Keratinocyte (primary cell): ENCODE measurements around the gene TIAM2. TPM values are rescaled to one million over a fixed set of nuclear protein-coding genes. Genes with fewer than 3 reads are reported as not detected.
"Not testable (repeated sequence)": the region's sequence is repeated elsewhere in the genome, so short reads cannot be mapped to it uniquely, and the experiment has no call there.

Source experiments
- DNase-seq: peaks from one replicate; pipeline ENCODE4 v3.0.0-alpha.2; 2011; ENCODE audit warnings: low read depth, missing footprints, low spot score
- FAIRE-seq: peaks from 2 replicates; lab custom pipeline; 2011; peaks lifted over from hg19 to GRCh38; lab: Jason Lieb, UNC
- H2AFZ ChIP-seq: 2 replicates; pipeline ENCODE4 v1.6.0; 2012; ENCODE audit warnings: low read length, control low read depth, inconsistent platforms; ENCODE audit not compliant: control insufficient read depth
- H3K27ac ChIP-seq: 2 replicates; pipeline ENCODE4 v1.5.1; 2011; ENCODE audit warnings: low read length; ENCODE audit not compliant: control insufficient read depth, insufficient read depth
- H3K27me3 ChIP-seq: 3 replicates; pipeline ENCODE4 v1.6.0; 2011; ENCODE audit warnings: low read length; ENCODE audit not compliant: control insufficient read depth, insufficient read depth; ENCODE audit errors: extremely low read depth
- H3K36me3 ChIP-seq, 2 experiments: 2 replicates in 1 of 2; 3 replicates in 1 of 2; pipeline ENCODE4 v1.5.1; 2011; ENCODE audit warnings: low read length in 2 of 2, mild to moderate bottlenecking in 1 of 2; ENCODE audit not compliant: control insufficient read depth in 2 of 2, insufficient read depth in 2 of 2; ENCODE audit errors: extremely low read depth in 1 of 2
- H3K4me1 ChIP-seq: 3 replicates; pipeline ENCODE4 v1.5.1; 2011; ENCODE audit warnings: low read length; ENCODE audit not compliant: control insufficient read depth, insufficient read depth; ENCODE audit errors: extremely low read depth
- H3K4me2 ChIP-seq: 3 replicates; pipeline ENCODE4 v1.6.0; 2011; ENCODE audit warnings: low read depth, low read length; ENCODE audit not compliant: control insufficient read depth, insufficient read depth; ENCODE audit errors: extremely low read depth
- H3K4me3 ChIP-seq, 3 experiments: fragments of 200-600 bp in 1 of 3; sonication (generic) in 1 of 3; 2 replicates in 2 of 3; 3 replicates in 1 of 3; pipeline ENCODE4 v1.5.1; 2011 to 2016; ENCODE audit warnings: low read length in 3 of 3, mild to moderate bottlenecking in 3 of 3, control low read depth in 2 of 3, inconsistent platforms in 1 of 3, low read depth in 1 of 3, mixed read lengths in 1 of 3, mixed run types in 1 of 3, moderate library complexity in 1 of 3; ENCODE audit not compliant: control insufficient read depth in 2 of 3, insufficient read depth in 2 of 3; ENCODE audit errors: extremely low read depth in 1 of 3
- H3K79me2 ChIP-seq: 2 replicates; pipeline ENCODE4 v1.6.0; 2012; ENCODE audit warnings: low read length; ENCODE audit not compliant: control insufficient read depth, insufficient read depth
- H3K9ac ChIP-seq: 3 replicates; pipeline ENCODE4 v1.6.0; 2011; ENCODE audit warnings: low read length; ENCODE audit not compliant: control insufficient read depth, insufficient read depth; ENCODE audit errors: extremely low read depth
- H3K9me1 ChIP-seq: 3 replicates; pipeline ENCODE4 v1.6.0; 2011; ENCODE audit warnings: low read length; ENCODE audit not compliant: control insufficient read depth, insufficient read depth; ENCODE audit errors: extremely low read depth
- H3K9me3 ChIP-seq: 2 replicates; pipeline ENCODE4 v1.5.1; 2012; ENCODE audit warnings: low read depth, low read length; ENCODE audit not compliant: control insufficient read depth
- H4K20me1 ChIP-seq: 3 replicates; pipeline ENCODE4 v1.6.0; 2011; ENCODE audit warnings: low read length; ENCODE audit not compliant: control insufficient read depth, insufficient read depth; ENCODE audit errors: extremely low read depth
- EZH2 ChIP-seq: IDR thresholded peaks from one replicate; pipeline ENCODE4 v1.6.1; 2012; ENCODE audit warnings: inconsistent platforms, mild to moderate bottlenecking, low read length, moderate library complexity
- dilution Hi-C: fragments of 300-500 bp; cut with MboI; formaldehyde crosslinking; loops from one replicate; pipeline ENCODE4 v1.7.0; 2020; ENCODE audit warnings: low sequenced_read_pairs; ENCODE audit not compliant: extremely low pct_ligation_motif_present
- polyA plus RNA-seq, 5 experiments: library from polyadenylated mRNA; depleted of rRNA in 3 of 5; stranded (reverse) in 3 of 5; stranded (forward) in 1 of 5; unstranded in 1 of 5; fragments of >200 nt; gene quantifications; 1 replicate in 1 of 5; 2 replicates in 3 of 5; 3 replicates in 1 of 5; pipeline versions ENCODE4 v1.2.1 to v1.2.3, GENCODE V29; 2011 to 2012; ENCODE audit warnings: missing spikeins in 2 of 5, low read depth in 1 of 5, low replicate concordance in 1 of 5
- TF ChIP-seq, protein P1 (sequence below), 3 experiments: IDR thresholded peaks in 1 of 3; conservative IDR thresholded peaks in 1 of 3; optimal IDR thresholded peaks in 1 of 3; 2 replicates in 2 of 3; 3 replicates in 1 of 3; pipeline versions ENCODE3 to v1.5.1; 2011; ENCODE audit warnings: low read length in 3 of 3, mild to moderate bottlenecking in 3 of 3, moderate library complexity in 2 of 3, control low read depth in 1 of 3, inconsistent platforms in 1 of 3; ENCODE audit not compliant: insufficient read depth in 2 of 3; ENCODE audit errors: extremely low read depth in 1 of 3

TIAM2 gene
- polyA plus RNA-seq, 1 donor (not counting 4 experiments of a cell fraction or from before 2014, with no cell fraction given): 4.0 TPM

GRCh38 chr6:155181498-155181897, 186.4 kb downstream of the TIAM2 start:
- peaks cover 10% of the 10 kb centered on the region for H3K4me1 ChIP-seq
- no peaks in the 10 kb centered on the region for H3K9me1 ChIP-seq
- no peaks in the 10 kb centered on the region for H4K20me1 ChIP-seq
- no peak overlapping the region for H3K27ac ChIP-seq
- no peak overlapping the region for H3K4me3 ChIP-seq
- no peaks in the 10 kb centered on the region for H3K9me3 ChIP-seq
- H3K4me2 ChIP-seq: no peak overlapping the region
- H3K36me3 ChIP-seq: no peaks in the 10 kb centered on the region
- dilution Hi-C loops: no loop called here
- DNase-seq: no peak
- no peak for TF ChIP-seq EZH2
- H3K27me3 ChIP-seq: no peaks in the 10 kb centered on the region
- H3K9ac ChIP-seq: no peak overlapping the region
- FAIRE-seq: no peak
- no peak overlapping the region for H2AFZ ChIP-seq
- H3K79me2 ChIP-seq: no peaks in the 10 kb centered on the region

GRCh38 chr6:155182103-155182502, 187.0 kb downstream of the TIAM2 start:
- no peaks in the 10 kb centered on the region for H4K20me1 ChIP-seq
- H3K9me1 ChIP-seq: no peaks in the 10 kb centered on the region
- DNase-seq (no peak), FAIRE-seq (no peak)
- no peak overlapping the region for H2AFZ ChIP-seq
- no peaks in the 10 kb centered on the region for H3K27me3 ChIP-seq
- dilution Hi-C loops: no loop called here
- no peaks in the 10 kb centered on the region for H3K9me3 ChIP-seq
- H3K36me3 ChIP-seq: no peaks in the 10 kb centered on the region
- no peaks in the 10 kb centered on the region for H3K79me2 ChIP-seq
- no peak overlapping the region for H3K4me3 ChIP-seq
- no peak overlapping the region for H3K9ac ChIP-seq
- H3K4me2 ChIP-seq: no peak overlapping the region
- H3K4me1 ChIP-seq: peaks cover 10% of the 10 kb centered on the region
- H3K27ac ChIP-seq: no peak overlapping the region
- TF ChIP-seq EZH2: no peak
- TF ChIP-seq, protein P1, sequence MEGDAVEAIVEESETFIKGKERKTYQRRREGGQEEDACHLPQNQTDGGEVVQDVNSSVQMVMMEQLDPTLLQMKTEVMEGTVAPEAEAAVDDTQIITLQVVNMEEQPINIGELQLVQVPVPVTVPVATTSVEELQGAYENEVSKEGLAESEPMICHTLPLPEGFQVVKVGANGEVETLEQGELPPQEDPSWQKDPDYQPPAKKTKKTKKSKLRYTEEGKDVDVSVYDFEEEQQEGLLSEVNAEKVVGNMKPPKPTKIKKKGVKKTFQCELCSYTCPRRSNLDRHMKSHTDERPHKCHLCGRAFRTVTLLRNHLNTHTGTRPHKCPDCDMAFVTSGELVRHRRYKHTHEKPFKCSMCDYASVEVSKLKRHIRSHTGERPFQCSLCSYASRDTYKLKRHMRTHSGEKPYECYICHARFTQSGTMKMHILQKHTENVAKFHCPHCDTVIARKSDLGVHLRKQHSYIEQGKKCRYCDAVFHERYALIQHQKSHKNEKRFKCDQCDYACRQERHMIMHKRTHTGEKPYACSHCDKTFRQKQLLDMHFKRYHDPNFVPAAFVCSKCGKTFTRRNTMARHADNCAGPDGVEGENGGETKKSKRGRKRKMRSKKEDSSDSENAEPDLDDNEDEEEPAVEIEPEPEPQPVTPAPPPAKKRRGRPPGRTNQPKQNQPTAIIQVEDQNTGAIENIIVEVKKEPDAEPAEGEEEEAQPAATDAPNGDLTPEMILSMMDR (optimal IDR thresholded peaks at IDR 0.05 in 1 of 3, IDR thresholded peaks at IDR 0.05 in 1 of 3, conservative IDR thresholded peaks at IDR 0.05 in 1 of 3; ENCODE audit: extremely low read depth in 1 of 3, insufficient read depth in 2 of 3, low read length in 3 of 3): no peak

- Histone ChIP-seq H3K9me3 (no peaks in the 10 kb centered on the region), H2AFZ (no peak overlapping the region), H3K27me3 (no peaks in the 10 kb centered on the region), H3K9ac (no peak overlapping the region), H3K27ac (no peak overlapping the region), H3K36me3 (no peaks in the 10 kb centered on the region), H3K9me1 (no peaks in the 10 kb centered on the region), H3K4me2 (no peak overlapping the region), H4K20me1 (no peaks in the 10 kb centered on the region), H3K4me1 (peaks cover 10% of the 10 kb centered on the region), H3K79me2 (no peaks in the 10 kb centered on the region), H3K4me3 (no peak overlapping the region)
- FAIRE-seq (no peak), DNase-seq (no peak)
- TF ChIP-seq, protein P1 (optimal IDR thresholded peaks at IDR 0.05 in 1 of 3, IDR thresholded peaks at IDR 0.05 in 1 of 3, conservative IDR thresholded peaks at IDR 0.05 in 1 of 3; ENCODE audit: extremely low read depth in 1 of 3, insufficient read depth in 2 of 3, low read length in 3 of 3): no peak
- TF ChIP-seq EZH2: no peak
- dilution Hi-C loops: no loop called here
Observed at GRCh38 chr6:155183095-155183494, 188.0 kb downstream of the TIAM2 start.

DNA sequence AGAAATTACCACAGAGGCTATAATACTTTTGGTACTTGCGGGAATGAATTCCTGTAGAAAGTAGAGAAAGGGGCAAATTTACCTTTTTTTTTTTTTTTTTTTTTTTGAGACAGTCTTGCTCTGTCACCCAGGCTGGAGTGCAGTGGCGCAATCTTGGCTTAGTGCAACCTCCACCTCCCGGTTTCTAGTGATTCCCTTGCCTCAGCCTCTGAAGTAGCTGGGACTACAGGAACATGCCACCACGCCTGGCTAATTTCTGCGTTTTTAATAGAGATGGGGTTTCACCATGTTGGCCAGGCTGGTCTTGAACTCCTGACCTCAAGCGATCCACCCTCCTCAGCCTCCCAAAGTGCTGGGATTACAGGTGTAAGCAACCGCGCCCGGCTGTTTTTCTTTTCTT, 189.9 kb downstream of the TIAM2 start:
- H3K36me3 ChIP-seq, H3K4me2 ChIP-seq, H3K9ac ChIP-seq, H3K79me2 ChIP-seq, DNase-seq, H3K27ac ChIP-seq, H3K4me3 ChIP-seq, H3K9me1 ChIP-seq, H3K27me3 ChIP-seq, FAIRE-seq, H4K20me1 ChIP-seq, dilution Hi-C loops, H2AFZ ChIP-seq, H3K9me3 ChIP-seq: not testable (repeated sequence)
- H3K4me1 ChIP-seq: peaks cover 22% of the 10 kb centered on the region
